Endometrial microvascular endothelial cells (primary cell): ENCODE data around the gene SELENOS. TPM values are rescaled to one million over a fixed set of nuclear protein-coding genes. Genes with fewer than 3 reads are reported as not detected.

Experiments used
- in situ Hi-C: cut with HindIII; loops from 2 replicates; pipeline ENCODE4 v1.10.0; 2017; ENCODE audit warnings: low sequenced_read_pairs, low pct_unique_long_range_greater_than_20kb; ENCODE audit errors: inconsistent ontology term
- total RNA-seq: library from RNA; depleted of rRNA; stranded (reverse); fragments of >200 nt; gene quantifications from one replicate; pipeline ENCODE4 v1.2.3, GENCODE V29; 2015; ENCODE audit errors: inconsistent ontology term

Gene SELENOS
- total RNA-seq, 1 donor from 2014 or later = 44.6 TPM

DNA sequence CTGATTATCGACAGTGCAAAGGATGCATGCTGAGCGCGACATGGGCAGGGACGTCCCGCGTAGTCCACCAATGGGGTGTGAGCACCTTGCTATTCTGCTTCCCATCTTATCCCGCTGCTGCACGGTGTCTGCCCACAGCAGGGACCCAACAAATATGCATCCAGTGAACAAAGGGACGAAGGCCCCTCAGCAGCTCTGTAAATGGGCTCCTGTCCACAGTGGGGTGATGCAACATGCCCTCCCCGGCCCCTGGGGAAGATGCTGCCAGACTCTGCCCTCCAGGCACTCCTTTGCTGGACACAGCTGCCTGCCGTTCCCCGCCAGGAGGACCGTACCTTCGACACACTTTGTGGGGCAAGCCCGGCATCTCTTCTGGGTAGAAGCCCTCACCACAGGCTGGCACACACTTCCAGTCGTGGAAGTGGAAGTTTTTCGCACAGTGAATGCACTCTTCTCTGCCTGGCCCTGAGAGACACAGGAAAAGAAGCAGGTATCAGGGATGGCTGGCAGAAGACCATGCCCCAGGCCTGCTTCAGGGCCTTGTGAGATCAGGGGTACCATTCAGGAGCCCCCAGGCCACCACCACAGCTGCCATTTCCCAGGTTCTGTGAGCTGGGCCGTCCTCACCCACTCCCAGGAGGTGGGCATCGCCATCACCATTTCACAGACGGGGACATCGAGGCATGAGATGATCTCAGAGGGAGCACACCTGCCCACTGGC is 35.9 kb upstream of the SELENOS start:
- in situ Hi-C loops = no loop called here

DNA sequence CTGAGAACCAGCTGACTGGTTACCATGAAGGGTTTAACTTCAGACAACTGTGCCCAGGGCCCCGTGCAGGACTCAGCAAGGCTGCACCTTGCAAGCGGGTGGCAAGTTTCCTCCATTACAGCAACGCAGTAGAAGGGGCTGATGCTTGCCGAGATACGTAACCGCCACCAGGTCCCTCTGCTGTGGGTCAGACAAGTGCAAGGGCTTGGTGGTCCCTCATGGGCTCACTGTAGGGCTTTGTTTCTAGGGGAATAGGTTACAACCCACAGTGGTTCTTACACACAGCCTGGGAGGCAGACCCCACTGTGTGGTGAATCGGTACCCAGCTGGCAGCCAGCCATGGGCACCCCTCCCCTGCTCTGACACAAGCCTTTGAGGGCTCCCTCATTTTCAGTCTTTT is 33.2 kb upstream of the SELENOS start:
- in situ Hi-C loops = no loop called here

DNA sequence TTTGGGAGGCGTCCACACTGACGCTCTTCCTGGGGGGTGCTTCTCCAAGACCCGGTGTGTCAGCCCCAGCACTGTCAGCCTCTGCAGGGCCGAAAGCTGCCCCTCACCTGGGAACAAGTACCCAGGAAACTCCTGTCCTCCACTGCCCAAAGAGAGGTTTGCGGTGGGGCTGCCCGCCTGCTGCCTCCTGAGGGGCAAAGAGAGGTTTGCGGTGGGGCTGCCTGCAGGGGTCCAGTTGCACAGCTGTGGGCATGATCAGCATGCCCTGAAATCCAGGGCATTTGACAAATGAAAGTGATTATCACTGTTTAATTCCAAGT is 32.8 kb upstream of the SELENOS start:
- in situ Hi-C loops = no loop called here

DNA sequence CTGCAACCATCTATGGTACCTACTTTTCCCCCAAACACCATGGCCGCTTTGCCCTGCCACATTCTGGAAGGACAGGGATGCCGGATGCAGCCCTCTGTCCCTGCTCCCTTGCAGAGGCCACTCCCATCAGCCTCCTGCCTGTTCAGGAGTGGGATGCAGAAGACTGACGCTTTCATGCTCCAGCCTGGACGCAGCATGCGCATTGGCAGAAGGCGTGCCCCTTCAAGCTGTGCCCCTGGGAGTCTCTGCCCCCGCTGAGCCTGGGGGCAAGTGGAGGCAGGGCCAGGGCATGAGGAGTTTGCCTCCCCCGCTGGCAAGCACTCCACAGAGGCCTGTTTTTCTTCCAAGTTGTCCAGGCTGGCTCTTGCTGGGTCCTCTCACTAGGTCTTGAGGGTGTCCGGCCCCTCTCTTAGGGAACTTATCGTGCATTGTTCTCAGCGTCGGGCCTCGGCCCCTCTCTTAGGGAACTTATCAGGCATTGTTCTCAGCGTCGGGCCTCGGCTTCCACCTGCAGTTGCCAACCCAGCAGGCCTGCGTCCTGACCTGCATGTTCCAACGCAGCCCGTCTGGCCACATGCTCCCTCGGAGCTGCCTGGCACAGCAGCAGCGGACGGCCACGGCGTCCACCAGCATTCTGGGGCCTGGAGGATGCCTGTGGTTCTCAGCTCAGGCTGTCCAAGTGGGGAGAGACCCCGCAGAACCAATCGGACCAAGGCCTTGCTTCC is 32.3 kb upstream of the SELENOS start:
- in situ Hi-C loops = no loop called here

DNA sequence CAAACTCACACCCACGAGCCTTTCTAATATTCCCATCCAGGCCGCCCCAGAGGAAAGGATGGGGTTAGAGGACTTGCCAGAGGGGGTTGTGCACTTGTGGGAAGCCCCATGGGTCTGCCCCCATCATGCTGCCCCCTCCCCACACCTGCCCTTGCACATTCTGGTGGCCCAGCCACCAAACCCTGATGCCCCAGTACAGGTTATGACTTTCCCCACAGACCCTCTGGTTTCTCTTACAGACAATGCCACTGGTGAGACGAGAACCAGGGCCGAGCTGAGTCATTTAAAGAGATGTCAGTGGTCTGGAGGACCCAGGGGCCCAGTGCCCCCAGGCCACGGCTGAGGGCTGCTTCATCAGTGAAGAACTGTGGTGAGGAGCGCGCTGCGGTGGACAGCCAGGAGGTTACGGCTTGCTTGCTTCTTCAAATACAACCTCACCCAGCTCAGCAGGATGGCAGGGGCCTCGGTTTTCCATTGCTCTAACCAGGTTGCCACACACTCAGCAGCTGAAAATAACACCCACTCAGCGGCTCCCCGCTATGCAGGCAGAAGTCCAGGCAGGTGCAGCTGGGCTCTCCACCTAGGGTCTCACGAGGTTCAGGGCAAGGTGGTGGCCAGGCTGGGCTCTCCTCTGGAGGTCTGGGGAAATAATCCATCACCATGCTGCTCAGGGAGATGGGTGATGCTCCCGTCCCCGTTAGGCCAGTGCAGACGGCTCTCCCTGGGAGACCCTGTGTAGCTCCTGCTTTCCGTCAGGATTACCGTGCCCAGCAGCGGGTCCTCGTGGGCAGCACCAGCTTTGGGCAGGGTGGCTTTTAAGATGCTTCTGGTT is 31.5 kb upstream of the SELENOS start:
- in situ Hi-C loops = no loop called here

DNA sequence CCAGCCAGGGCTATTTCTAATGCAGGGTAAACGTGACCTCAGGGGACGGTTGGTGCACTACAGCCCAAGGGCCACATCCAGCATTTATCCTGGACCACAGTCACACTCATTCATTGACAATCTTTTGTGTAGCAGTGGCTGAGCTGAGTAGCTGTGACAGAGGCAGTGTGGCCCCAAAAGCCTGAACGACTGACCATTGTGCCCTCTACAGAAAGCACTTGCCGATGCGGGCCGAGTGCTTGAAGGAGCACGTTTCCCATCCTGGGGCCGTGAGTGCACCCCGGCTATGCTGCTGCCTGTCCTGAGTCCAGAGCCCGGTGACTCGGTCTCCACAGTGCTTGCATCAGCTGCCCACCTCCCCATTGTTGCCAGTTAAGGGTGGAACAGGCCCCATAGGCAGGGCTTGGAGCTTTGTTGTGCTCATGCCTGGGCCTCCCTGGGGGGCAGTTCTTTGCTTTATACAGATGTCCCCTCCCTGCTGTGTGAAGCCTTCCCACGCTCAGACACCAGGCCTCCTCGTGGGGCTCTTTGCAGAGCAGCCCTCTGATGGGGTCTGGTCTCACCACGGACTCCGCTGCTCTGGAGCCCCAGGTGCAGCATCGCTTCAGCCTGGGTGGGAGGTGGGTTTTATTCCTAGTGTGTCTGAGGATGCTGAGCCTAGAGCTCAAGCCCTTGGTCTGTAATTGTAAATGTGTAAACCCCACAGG is 30.8 kb upstream of the SELENOS start:
- in situ Hi-C loops = no loop called here

DNA sequence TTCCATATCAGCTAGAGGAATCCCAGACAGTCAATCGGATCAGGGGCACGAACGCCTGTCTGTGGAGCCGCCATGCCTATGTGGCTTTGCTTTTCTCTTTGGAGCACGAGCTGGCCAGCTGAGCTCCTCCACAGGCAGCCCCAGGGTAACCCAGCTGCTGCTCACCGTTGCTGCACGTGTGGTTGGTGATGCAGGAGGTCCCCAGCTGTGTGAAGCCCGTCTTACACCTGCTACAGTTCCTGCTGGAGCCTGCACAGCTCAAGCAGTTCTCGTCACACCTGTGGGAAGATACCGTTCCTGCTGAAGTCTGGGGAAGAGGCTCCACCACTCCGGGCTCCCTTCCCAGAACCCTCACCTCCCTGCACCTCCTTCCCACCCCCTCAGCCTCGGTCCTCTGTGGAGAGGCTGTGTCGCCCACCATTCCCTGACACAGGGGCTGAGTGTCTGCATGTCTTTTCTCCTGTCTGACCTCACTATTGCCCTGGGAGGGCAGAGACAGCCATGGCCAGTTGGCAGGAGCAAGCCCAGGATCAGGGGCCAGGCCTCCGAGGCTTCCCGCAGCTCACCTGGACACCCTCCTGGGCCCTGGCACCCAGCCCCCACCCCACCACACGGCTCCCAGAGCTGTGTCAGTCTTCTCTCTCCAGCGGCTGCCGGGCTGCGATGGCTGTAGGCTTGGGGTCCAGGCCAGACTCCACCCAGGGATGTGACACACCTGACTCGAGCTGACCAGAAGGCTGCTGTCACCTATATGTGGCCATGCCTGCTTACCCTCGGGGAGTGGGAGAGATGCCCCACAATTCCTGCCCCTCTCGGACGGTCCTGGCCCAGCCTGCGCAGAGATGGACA is 30.0 kb upstream of the SELENOS start:
- in situ Hi-C loops = no loop called here

DNA sequence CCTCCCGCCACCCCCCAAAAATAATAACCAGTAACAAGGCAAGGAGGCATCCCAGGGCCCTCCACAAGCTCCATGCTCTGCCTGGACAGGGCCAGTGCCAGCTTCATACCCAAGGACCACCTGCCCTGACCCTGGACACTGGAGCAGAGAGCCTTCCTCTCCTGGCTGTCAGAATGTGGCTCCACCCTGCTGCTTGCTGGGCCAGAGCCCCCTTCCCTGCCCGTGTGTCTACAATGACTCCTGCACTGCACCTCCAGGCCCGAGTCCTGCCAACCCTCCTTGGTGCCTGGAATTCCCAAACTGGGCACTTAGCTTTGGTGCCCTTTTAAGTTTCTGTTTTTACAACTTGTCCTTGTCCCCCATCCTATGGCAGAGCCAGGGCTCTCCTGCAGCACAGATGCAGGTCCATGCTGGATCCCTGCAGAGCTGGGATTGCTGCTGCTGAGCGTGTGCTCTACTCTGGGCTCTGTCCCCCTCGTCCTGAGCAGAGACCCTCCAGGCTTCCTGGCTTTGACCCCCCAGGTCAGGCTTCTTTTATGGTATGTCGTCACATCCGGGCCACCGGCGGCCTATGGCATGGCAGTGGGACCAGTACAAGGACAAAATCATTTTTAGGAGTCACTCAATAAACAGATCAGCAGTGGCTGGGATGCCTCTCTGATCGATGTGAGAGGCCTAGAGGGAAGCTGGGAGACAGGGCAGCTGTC is 29.2 kb upstream of the SELENOS start:
- in situ Hi-C loops = no loop called here

DNA sequence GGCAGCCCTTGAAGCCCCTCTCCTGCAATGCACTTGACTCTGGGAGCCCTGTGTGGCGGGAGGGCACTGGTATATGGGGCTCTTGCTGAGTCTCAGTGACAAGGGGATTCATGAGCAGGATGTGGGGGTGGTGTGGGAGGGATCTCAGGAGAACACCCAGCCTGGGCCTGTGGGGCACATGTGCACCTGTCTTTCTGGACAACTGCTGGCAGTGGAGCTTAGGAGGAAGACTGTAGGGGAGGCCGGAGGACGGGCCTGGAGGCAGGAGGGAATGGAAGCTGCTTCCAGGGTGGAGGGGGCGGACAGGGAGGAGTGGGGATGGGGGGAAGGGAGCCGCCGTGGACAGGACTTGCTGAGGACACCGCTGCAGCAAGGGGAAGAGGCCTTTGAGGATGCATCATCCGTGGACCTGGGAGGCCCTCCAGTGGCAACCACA is 28.6 kb upstream of the SELENOS start:
- in situ Hi-C loops = no loop called here

DNA sequence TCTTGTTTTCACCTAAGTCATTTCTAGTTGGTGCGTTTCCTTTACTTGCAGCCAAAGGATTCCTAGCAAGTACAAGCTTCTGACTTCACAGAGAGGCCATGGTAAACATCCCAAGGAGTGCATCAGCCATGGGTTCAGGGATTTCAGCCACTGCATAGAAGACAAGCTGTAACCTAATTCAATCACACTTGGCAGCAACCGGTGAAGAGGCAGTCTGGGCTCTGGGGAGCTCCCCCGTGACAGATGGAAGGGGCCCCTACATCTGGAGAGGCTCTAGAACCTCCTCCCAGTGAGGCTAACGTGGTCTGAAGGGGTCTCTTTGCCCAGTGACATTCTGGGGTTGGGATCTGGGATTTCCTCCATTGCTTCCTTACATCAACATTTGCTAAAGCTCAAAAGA is 26.1 kb upstream of the SELENOS start:
- in situ Hi-C loops = no loop called here

DNA sequence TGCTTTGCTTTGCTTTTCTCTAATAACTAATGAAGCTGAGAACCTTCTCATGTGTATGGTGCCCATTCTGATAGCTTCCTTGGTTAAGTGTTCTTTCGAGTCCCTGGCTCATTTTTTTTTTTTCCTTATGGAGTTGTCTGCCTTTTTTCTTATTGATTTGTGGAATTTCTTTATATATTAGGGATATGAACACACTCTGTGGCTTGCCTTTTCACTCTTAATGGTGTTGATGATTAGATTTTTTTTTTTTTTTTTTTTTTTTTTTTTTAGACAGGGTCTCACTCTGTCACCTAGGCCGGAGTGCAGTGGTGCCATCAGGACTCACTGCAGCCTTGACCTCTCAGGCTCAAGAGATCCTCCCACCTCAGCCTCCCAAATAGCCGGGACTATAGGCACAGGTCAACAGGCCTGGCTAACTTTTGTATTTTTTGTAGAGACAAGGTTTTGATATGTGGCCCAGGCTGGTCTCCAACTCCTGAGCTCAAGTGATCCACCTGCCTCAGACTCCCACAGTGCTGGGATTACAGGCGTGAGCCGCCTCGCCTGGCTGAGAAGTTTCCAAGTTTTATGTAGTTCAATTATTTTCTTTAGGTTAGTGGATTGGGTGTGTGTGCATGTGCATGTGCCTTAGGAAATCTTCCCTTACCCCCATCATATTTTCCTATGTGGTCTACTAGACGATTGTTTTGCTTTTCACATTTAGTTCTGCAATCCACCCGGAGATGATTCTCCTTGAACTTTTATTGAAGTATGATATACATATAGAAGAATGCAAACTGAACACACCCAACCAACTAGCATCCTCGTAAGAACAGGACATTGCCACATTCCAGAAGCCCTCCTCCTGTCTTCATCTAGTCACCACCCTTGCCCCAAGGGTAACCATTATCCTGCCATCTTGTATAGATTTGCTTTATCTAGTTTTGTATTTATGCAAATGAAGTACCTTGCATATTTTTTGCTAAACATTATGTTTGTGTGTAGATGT is 19.4 kb upstream of the SELENOS start:
- in situ Hi-C loops = no loop called here

DNA sequence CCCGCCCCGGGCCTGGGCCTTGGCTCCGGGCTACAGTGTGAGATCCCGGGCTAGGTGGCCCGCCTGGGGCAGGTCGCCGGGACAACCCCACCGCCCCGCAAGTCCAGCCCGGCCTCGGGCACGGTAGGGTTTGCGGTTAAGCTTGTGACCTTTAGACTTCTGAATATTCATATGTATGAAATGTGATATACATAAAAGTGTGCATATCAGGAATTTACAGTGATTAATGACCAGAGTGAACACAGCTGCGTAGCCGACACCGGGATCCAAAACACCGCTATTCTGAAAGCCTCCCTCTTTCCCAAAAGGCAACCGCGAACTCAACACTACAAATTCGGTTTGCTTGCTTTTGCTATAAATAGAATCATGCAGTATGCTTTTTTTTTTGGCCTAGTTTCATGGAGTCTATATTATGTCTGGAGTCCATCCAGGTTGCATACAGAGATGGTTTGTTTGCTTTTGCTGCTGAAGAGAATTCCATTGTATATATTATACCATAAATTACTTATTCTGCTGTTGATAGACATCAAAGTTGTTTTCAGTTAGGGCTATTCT is 18.4 kb upstream of the SELENOS start:
- in situ Hi-C loops = no loop called here

DNA sequence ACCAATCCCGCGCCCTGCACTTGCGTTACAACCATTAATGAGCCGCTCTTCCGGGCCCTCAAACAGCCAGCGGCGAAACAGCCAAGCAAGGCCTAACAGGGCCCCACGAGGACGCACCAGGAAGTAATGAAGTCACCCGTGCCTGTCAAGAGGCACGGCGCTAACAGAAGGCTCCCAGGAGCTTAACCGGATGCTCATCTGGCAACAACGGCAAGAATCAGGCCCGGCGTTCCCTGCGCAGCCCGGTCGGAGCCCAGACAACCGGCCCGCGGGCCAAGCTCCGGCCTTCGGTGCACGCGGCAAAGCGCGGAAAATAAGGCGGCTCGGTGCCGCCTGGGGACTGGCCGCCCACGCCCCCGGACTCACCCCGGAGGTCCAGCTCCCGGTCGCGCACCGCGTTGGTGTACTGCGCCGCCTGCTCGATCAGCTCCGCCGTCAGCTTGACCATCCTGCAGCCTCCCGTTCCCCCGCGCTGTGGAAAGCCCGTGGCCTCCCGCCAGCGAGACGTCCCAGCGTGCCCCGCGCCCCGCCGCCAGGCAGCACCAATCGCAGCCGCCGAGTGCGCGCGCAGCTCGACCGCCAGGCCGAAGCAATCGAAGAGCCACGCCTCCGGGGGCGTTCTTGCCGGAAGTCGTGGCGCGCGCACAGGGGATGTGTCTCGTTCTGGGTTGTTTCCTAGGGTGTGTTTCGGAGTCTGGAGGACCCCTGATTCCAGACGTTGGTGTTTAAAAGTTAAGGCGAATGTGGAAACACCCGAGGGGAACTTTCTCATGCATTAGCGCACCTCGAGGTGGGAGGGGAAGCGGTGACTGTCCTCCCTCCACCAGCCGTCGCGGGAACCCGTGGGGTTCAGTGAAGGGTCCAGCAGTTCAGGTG is 17.7 kb upstream of the SELENOS start, which contains the start of gene SNRPA1:
Gene SNRPA1 (minus strand): TSS at position 518 of the 876 bp plus-strand sequence. CDS start 70 bp downstream, at position 448.
- in situ Hi-C loops = no loop called here

DNA sequence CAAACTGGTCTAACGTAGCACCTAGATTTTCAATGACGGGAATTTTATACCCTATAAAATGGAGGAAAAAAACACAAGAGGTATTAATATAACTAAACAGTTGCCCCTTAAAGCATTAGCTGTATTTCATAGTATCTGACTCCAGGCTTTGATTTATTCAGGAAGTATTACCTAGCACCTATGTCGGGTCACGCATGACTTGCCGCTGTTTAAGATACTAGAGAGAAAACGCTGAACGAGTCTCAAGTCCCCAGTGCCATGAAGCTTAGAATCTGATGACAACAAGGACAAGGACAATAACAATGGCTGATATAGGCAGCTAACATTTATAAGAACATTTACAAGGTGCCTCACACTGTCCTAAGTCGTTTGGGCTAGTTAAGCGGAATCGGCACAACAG is 15.8 kb upstream of the SELENOS start:
- in situ Hi-C loops = no loop called here

DNA sequence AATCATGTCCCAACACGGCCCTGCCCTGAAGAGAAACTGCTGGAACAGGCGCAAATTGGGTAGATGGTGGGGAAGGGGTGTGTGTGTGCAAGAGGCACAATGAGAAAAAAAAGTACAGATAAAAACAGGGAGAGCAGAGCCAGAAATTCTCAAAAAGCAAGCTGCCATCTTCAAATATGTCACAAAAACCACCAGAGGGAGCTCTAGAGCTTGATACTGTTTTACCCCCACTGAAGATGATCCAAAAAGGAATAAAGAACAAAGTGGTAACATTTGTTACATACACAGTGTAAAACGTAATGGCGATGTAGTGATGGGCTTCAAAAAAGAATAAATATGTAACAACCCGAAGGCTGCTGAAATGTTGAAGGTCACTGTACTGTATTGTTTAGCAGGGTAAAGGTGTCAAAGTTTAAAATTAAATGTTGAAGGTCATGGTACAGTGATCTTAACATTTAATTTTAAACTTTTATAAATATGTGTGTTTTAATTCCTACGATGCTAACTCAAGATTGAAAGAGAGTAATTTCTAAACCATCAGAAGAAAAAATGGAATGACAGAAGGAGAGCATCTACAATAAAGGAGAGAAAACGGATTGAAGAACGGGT is 11.7 kb upstream of the SELENOS start:
- in situ Hi-C loops = no loop called here
